HT1080 (cell line): ENCODE results near the gene RAB20. TPM values are rescaled to one million over a fixed set of nuclear protein-coding genes. Genes with fewer than 3 reads are reported as not detected.
"Not testable (repeated sequence)": the region's sequence is repeated elsewhere in the genome, so short reads cannot be mapped to it uniquely, and the experiment has no call there.

Experiments
- DNase-seq: peaks from one replicate; pipeline ENCODE4 v3.0.0-alpha.2; 2015; ENCODE audit warnings: low read depth
- polyA plus RNA-seq, 2 experiments: library from polyadenylated mRNA; depleted of rRNA; stranded (reverse); fragments of >200 nt; gene quantifications; 2 replicates each; pipeline ENCODE4 v1.2.3, GENCODE V29; 2015
- total RNA-seq: library from RNA; depleted of rRNA; stranded (reverse); fragments of >200 nt; shearing (Covaris generic); gene quantifications from 2 replicates; pipeline ENCODE4 v1.2.3, GENCODE V29; 2014; rRNA removed

RAB20 gene
- 7.3 and 7.6 TPM in 2 replicates for total RNA-seq
- 4.1 and 4.9 TPM in 2 replicates for polyA plus RNA-seq (2015; cell fraction: cytosol; rRNA removed)
- 1.3 and 2.4 TPM in 2 replicates for polyA plus RNA-seq (2015; cell fraction: nucleus; rRNA removed)

GRCh38 chr13:110561344-110562035 lies at the start of gene RAB20:
RAB20 (minus strand) TSS chr13:110561722; CDS start chr13:110561519, 203 bp downstream.
- peak; percentile 65 for DNase-seq

- DNase-seq: peak; percentile 56
Measured at GRCh38 chr13:110610955-110611595, 49.6 kb upstream of the RAB20 start.

GRCh38 chr13:110607675-110608224 lies 46.2 kb upstream of the RAB20 start:
- DNase-seq: no peak

GRCh38 chr13:110606281-110606680 lies 44.8 kb upstream of the RAB20 start:
- not testable (repeated sequence) for DNase-seq

- no peak for DNase-seq
Measured at GRCh38 chr13:110605132-110605531, 43.6 kb upstream of the RAB20 start.

GRCh38 chr13:110600980-110601379 lies 39.5 kb upstream of the RAB20 start:
- DNase-seq: no peak

- DNase-seq: no peak
Measured at GRCh38 chr13:110600261-110600819, 38.8 kb upstream of the RAB20 start.

- DNase-seq: no peak
Measured at GRCh38 chr13:110597041-110597689, 35.6 kb upstream of the RAB20 start.

GRCh38 chr13:110593430-110594130 lies 32.1 kb upstream of the RAB20 start:
- DNase-seq: peak; percentile 54

- peak; percentile 54 for DNase-seq
Measured at GRCh38 chr13:110592665-110593064, 31.1 kb upstream of the RAB20 start.

GRCh38 chr13:110590577-110590976 lies 29.1 kb upstream of the RAB20 start:
- DNase-seq: no peak

- no peak for DNase-seq
Measured at GRCh38 chr13:110589793-110590390, 28.4 kb upstream of the RAB20 start.

GRCh38 chr13:110583178-110583865 lies 21.8 kb upstream of the RAB20 start:
- no peak for DNase-seq

GRCh38 chr13:110582421-110582954 lies 21.0 kb upstream of the RAB20 start:
- DNase-seq: no peak

- no peak for DNase-seq
Measured at GRCh38 chr13:110581506-110582185, 20.1 kb upstream of the RAB20 start.

- no peak for DNase-seq
Measured at GRCh38 chr13:110580800-110581199, 19.3 kb upstream of the RAB20 start.

GRCh38 chr13:110578363-110578762 lies 16.8 kb upstream of the RAB20 start:
- no peak for DNase-seq

GRCh38 chr13:110576736-110577476 lies 15.4 kb upstream of the RAB20 start:
- peak; percentile 11 for DNase-seq
